ENCODE data around the gene ZFHX3.

The ZFHX3 gene

DNA sequence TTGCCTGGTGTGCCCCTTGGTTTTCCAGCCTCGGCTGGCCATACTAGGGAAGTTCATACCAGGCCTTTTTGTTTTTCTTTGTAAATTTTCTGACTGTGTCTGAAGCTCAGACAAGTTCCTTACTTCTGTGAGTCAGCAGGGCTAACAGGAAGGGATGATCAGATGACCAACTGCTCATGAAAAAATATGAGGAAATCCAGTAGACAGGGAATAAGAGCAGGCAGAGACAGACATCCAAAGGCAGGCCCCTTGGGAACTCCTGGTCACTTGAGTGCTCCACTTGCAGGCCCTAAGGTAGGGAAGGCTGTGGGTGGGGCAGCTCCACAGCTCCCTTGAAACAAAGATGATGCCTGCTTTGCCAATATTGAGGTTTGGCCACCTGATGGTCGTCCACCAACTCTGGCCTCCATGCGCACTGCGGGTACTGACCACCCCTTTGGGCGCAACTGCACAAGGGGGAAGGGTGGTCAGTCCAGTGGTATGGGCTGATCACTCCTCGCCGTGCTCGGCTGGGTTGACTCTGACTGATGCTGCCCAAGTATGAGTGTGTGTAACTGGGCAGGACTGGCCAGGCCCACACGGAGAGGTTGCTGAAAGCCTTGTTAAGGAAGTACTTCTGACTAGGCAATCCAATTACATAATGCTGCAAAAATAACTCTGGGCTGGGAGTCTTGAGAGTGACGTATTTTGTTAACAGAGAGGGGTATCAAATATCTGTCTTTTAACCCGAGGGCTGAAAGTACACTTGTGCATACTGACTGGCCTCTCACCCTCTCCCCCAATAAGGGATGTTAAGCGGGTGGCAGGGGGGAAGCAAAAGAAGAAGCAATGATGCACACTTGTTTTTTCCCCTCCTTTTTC lies 20.8 kb upstream of the ZFHX3 start:
- peak; percentile 38 for DNase-seq

GRCh38 chr16:73067671-73068540 lies 20.0 kb upstream of the ZFHX3 start:
- DNase-seq = no peak

- DNase-seq = peak; percentile 59
Measured at GRCh38 chr16:73066927-73067670, 19.2 kb upstream of the ZFHX3 start.

DNA sequence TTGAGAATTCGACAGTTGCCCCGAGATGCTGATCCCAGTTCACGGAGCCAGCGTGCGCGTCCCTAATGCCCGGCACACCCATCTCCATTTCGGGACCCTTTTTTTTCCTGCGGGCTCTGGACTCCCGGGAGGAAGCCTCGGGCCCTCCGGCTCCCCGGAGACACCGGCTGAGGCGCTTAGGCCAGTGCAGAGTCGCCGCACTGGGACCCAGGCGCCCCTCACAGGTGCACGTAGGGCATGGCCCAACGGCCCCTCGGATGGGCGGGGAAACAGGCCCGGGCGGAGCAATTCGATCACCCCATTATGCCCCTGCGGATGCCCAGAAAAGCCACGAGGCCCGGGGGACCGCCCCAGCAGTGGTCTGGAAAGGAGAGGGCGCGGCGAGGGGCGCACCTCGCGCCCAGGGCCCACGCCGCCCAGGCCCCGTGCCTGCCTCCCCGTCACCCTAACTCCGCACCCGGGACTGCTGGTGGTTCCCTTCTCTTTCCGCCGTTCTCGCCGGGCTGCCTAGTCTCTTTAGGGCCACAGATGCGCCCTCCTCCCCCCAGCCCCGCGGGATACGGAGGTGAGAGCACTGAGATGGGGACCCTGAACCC lies 18.5 kb upstream of the ZFHX3 start:
- no peak for DNase-seq

GRCh38 chr16:73065632-73066330 lies 17.9 kb upstream of the ZFHX3 start:
- DNase-seq = no peak

GRCh38 chr16:73064994-73065545 lies 17.1 kb upstream of the ZFHX3 start:
- no peak for DNase-seq

GRCh38 chr16:73064212-73064993 lies 16.5 kb upstream of the ZFHX3 start:
- DNase-seq = no peak

GRCh38 chr16:73063854-73064211 lies 15.9 kb upstream of the ZFHX3 start:
- no peak for DNase-seq

DNA sequence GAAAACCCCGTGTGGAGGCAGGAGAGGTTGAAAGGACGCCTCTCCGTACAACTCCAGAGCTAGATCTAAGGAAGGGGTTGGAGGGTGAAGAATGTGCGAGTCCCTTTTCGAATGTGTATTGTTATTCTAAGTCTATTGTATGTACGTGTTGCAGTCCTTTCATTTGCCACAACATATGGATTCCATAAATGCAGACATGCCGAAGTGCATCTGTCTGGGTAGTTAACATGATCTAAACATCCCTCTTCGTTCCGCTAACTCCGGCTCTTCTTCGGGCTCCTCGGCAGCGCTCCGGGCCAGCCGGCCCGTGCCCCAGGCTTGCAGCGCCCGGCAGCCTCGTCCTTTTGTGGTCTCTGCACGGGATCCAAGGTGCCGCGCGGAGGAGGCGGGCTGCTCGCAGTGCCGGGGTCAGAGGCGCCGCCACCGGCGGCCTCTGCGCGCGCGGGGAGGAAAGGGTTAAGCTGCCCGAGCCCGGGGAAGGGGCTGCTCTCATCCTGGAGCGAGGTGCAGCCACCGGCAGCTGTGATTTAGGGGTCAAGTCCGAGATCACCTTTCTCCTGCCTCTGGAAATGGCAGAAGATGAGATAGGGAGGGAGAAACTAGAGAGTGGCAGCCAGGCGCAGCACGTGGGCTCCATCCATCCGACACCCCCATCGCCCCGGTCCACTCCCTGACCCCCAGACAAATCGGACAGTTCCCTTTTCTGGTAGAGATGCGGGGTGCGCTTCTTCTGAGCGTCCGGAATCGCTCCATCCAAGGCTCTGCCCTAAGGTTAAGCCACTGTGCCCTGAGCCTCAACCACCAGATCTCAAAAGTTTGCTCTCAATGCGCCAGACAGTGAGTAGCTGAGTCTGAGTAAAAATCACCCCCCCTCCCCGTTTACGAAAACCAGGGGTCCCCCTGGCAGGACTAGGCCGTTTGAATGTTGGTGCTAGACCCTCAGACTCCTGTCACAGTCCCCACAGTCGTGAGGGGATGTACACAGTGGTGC lies 15.1 kb upstream of the ZFHX3 start:
- DNase-seq = peak; percentile 49

DNA sequence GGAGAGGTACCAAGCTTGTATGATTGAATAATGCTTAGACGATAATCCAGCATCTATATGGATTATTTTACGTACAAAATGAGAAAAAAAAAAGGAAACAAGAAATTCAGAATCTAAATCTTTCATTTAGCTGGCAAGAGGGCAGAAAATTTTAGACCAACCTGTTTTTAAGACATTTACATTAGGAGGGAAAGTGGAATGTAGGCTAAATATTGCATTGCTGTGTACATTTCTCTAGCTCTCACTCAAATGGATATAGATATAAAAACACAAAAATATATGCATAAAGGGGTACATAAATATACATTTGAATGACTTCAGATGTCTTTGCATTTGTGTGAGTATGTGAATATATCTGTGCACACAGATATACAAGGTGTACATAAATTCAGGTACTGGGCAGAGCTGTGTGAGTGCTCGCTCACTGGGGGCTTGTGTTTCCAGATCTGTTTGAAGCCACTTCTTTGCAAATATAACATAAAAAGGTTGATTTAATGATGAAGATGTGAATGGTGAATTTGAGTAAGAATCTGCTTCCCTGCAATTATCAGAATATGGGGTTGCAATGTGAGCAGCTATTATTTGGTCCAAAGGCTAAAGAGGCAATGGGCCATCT lies 14.2 kb upstream of the ZFHX3 start:
- DNase-seq = no peak

DNA sequence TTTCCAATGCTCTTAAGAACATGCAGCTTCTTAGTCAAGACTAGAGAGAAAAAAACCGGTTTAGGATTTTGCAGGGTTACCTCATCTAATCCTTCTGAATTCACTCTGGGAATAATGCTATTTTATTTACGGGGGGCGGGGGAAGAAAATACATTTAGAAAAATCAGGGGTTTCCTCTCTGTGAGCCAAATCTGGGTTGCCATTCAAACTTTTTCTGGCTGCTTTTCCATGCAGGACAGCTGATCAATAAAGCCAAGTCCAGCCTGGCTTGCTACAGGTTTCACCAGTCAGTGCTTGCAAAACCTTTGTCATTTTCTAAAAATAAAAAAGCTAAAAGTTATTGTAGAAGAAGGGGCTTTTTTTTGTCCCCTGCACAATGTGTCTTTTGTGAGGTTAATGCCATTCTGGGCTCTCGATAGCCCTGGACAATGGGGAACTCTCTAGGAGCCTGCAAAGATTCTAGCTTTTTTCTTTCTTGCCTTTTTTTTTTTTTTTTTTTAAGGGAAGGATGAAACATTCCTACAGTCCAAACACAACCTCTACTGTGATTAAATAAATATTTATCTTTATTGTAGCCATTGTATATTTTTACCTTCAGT lies 13.1 kb upstream of the ZFHX3 start:
- DNase-seq = no peak

DNA sequence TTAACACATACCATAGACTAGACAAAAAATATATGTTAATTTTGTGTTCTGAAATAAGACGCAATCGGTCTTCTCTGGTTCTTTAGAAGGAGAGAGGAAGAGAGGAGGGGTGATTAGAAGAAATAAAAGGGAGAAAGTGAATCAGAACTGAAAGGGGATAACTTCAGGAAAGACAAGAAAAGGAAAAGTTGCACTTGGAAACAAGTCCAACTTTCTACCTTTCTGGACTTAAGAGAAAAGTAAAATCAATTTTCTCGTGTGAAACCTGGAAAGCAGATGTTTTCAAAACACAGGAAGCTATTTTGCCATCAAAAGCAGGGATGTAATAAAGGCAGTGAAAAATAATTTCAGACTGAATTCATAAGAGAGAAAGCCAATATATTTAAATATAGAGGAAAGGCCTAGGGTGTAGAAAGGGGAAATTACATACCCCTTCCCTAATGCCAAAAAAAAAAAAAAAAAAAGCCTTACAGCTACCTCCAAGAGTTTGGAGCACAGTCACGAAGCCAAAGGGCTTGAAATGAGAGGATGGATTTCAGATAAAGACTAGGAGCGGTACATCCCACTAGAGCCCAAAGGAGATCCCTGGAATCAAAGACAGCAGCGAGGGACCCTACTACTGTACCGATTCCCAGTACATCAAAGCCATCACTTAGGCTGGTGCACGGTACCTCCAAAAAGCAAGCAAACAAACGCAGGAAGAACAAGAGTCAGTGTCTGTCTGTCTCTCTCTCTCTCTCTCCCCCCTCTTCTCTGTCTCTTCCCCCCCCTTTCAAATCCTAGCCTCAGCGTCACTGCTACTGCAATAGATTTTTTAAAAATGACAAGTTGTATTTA lies 12.1 kb upstream of the ZFHX3 start:
- DNase-seq = peak; percentile 36

DNA sequence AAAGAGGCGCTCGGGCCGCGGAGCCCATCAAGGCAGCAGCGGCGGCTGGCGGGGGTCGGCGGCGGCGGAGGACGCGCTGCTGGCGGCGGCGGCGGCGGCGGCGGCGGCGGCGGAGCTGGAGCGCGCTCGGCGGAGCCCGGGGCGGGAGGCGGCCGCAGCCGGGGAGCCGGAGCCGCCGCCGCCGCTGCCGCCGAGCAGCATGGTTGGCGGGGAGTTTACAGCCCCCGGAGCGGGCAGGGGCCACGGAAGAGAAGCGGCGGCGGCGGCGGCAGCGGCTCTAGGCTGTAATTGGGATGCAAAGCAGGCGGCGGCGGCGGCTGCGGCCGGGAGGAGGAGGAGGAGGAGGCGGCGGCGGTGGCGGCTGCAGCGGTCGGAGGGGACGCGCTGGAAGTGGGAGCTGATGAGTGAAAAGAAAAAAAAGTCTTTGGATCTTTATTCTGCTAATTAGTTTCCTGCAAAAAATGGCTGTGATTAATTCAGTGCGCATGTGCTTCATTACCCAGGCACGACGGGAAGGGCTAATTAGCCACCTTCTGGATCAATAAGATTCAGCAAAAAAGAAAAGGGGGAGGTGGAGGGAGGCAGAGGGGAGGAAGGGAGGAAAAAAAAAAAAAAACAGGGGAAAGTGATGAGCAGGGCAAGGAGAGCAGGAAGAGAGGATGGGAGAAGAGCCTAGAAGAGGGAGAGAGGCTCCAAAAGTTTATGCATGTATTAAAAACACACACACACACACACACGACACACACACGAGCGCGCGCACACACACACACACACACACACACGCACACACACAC lies 10.9 kb upstream of the ZFHX3 start:
- peak; percentile 50 for DNase-seq

DNA sequence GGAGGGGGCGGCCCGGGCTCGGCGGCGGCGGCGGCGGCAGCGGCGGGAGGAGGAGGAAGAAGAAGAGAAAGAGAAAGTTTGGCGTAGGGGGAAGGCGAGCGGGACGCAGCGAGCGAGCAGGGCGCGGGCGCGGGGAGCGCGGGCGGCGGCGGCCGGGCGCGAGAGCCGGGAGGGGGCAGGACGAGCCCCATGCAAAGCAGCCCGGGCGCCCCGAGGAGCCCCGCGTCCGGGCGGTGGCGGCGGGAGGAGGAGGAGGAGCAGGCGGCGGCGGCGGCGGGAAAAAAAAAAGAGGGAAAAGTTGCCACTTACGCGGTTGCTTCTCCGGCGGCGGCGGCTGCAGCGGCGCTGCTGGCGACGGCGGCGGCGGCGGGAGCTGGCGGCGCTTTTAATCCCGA lies 10.3 kb upstream of the ZFHX3 start:
- DNase-seq = no peak

- peak; percentile 14 for DNase-seq
Measured at GRCh38 chr16:73057291-73058210, 9.6 kb upstream of the ZFHX3 start.

DNA sequence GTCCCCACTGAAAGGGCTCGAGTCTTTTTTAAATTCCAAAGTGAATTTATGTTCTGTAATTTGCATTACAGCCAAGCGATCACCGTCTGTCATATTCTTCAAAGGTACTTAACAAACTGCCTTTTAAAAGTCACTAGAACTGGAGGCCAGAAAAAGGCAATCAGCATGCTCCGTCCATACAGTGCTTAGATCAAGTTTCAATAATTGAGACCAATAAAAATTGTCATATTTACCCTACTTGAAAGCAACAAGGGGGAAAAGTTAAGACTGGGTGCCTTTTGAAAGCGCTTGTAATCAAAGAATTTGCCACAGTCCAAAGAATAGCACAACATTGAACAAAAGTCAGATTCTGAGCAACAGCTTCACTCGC lies 9.0 kb upstream of the ZFHX3 start:
- no peak for DNase-seq

Measured in NCI-H2227 treated with DMSO at 0.1 percent for 48 hours (cell line).